WERI-Rb-1 (cell line): ENCODE data around the gene PFKL.
"Not testable (repeated sequence)": the region's sequence is repeated elsewhere in the genome, so short reads cannot be mapped to it uniquely, and the experiment has no call there.

Experiments
- DNase-seq: peaks from one replicate; pipeline ENCODE4 v3.0.0-alpha.2; 2020
- H3K27ac ChIP-seq: fragments of 250-450 bp; sonication (Bioruptor Pico); 2 replicates; pipeline ENCODE4 v1.5.1; 2020; ENCODE audit warnings: mild to moderate bottlenecking, moderate library complexity
- H3K27me3 ChIP-seq: fragments of 250-450 bp; sonication (Bioruptor Pico); 2 replicates; pipeline ENCODE4 v1.5.1; 2021; ENCODE audit warnings: mild to moderate bottlenecking, low read depth, moderate library complexity; ENCODE audit not compliant: insufficient read depth, severe bottlenecking
- H3K36me3 ChIP-seq: fragments of 250-450 bp; sonication (Bioruptor Pico); 2 replicates; pipeline ENCODE4 v1.5.1; 2020; ENCODE audit warnings: mild to moderate bottlenecking, moderate library complexity
- H3K4me3 ChIP-seq: 2 replicates; pipeline ENCODE4 v1.5.1; 2011; ENCODE audit warnings: low read depth, mild to moderate bottlenecking, control low read depth, low read length
- H3K9me3 ChIP-seq: fragments of 250-450 bp; sonication (Bioruptor Pico); 2 replicates; pipeline ENCODE4 v1.5.1; 2021; ENCODE audit warnings: mild to moderate bottlenecking, moderate library complexity; ENCODE audit not compliant: severe bottlenecking
- TF ChIP-seq, protein P1 (sequence below): IDR thresholded peaks from 2 replicates; pipeline ENCODE4 v1.5.1; 2011; ENCODE audit warnings: low read depth, mild to moderate bottlenecking, control low read depth, inconsistent platforms, low read length

Gene PFKL

DNA sequence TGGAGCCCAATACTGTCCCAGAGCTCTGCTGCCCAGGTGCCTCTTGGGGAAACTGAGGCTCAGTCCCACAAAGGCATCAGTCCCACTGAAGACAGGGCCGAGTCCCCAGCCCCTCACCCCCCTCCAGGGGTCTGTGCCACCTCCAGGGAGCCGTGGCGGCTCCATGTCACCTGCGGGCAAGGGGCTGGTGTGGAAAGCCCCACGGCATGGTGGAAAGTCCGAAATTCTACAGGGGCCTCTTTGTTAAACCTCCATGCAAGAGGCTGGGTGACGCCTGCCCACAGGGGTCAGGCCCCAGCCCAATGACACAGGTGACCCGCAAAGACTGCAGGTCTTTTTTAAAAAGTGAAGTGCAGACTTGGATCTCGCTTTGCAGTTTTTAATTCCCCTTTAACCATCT is 17.5 kb upstream of the PFKL start:
- Histone ChIP-seq H3K27me3 (no peaks in the 10 kb centered on the region), H3K4me3 (no peak overlapping the region), H3K27ac (peak overlapping the region; percentile 79), H3K9me3 (no peaks in the 10 kb centered on the region), H3K36me3 (no peaks in the 10 kb centered on the region)
- DNase-seq = no peak
- TF ChIP-seq, protein P1, sequence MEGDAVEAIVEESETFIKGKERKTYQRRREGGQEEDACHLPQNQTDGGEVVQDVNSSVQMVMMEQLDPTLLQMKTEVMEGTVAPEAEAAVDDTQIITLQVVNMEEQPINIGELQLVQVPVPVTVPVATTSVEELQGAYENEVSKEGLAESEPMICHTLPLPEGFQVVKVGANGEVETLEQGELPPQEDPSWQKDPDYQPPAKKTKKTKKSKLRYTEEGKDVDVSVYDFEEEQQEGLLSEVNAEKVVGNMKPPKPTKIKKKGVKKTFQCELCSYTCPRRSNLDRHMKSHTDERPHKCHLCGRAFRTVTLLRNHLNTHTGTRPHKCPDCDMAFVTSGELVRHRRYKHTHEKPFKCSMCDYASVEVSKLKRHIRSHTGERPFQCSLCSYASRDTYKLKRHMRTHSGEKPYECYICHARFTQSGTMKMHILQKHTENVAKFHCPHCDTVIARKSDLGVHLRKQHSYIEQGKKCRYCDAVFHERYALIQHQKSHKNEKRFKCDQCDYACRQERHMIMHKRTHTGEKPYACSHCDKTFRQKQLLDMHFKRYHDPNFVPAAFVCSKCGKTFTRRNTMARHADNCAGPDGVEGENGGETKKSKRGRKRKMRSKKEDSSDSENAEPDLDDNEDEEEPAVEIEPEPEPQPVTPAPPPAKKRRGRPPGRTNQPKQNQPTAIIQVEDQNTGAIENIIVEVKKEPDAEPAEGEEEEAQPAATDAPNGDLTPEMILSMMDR = no peak

DNA sequence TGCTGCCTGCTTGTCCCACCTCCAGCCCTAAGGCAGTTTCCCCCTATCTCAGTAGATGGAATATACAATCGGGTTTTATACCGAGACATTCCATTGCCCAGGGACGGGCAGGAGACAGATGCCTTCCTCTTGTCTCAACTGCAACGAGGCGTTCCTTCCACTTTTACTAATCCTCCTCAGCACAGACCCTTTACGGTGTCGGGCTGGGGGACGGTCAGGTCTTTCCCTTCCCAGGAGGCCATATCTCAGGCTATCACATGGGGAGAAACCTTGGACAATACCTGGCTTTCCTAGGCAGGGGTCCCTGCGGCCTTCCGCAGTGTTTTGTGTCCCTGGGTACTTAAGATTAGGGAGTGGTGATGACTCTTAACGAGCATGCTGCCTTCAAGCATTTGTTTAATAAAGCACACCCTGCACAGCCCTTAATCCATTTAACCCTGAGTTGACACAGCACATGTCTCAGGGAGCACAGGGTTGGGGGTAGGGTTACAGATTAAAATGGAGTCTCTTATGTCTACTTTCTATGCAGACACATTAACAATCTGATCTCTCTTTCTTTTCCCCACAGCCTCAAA is 16.6 kb upstream of the PFKL start:
- not testable (repeated sequence) for H3K27me3 ChIP-seq, H3K4me3 ChIP-seq, H3K36me3 ChIP-seq, H3K9me3 ChIP-seq
- peak overlapping the region; percentile 79 for H3K27ac ChIP-seq
- DNase-seq = peak; percentile 76

DNA sequence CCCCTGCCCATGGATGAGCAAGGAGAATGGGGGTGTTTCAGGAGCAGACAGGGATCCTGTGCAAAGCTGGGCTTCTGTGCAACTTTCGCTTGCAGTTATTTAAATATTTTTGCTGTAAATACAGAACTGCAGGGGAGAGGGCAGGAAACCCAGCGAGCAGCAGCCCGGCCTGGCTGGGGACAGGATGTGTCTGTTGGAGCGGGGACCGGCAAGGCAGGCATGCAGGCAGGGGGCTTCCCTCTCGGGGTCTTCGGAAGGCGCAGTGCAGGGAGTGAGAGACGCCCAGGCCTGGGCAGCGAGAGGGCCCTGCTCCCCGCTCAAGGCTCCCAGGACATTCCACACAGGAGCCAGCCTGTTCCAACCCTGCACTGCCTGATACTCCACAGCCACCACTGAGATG is 15.9 kb upstream of the PFKL start:
- no peaks in the 10 kb centered on the region for H3K9me3 ChIP-seq
- no peak overlapping the region for H3K4me3 ChIP-seq
- H3K36me3 ChIP-seq = no peaks in the 10 kb centered on the region
- no peaks in the 10 kb centered on the region for H3K27me3 ChIP-seq
- TF ChIP-seq, protein P1 = no peak
- DNase-seq = no peak
- H3K27ac ChIP-seq = peak overlapping the region; percentile 79

DNA sequence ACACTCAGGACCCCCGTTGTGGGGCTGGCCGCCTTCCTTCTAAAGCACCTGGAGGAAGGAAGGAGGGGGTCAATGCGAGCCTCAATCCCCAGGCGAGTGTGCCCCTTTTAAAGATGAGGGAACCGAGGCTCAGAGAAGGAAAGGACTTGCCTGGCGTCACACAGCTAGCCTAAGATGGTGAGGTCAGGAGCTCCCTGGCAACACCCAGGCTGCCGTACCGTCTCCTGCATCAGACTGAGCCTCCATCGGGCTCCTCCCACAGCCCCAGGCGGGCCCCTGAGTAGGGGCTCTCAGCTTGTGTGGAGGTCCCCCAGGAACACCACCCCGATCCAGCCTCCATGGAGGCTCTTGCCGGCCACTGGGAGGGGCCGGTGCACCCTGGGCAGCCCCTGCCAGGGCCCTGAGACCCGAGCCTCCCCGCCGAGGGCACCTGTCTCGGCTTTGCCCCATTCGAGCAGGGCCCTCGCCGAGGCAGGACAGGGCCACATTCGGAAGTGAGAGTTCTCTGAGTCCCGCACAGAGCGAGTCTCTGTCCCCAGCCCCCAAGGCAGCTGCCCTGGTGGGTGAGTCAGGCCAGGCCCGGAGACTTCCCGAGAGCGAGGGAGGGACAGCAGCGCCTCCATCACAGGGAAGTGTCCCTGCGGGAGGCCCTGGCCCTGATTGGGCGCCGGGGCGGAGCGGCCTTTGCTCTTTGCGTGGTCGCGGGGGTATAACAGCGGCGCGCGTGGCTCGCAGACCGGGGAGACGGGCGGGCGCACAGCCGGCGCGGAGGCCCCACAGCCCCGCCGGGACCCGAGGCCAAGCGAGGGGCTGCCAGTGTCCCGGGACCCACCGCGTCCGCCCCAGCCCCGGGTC is 14.5 kb upstream of the PFKL start, which contains the start of gene AIRE:
TSS of gene AIRE (plus strand) at position 739 of the 855 bp plus-strand sequence. CDS start 131 bp downstream, outside the sequence.
- no peaks in the 10 kb centered on the region for H3K36me3 ChIP-seq
- TF ChIP-seq, protein P1 = no peak
- peak within 1 kb of the TSS; percentile 79 for H3K27ac ChIP-seq
- no peak for DNase-seq
- H3K27me3 ChIP-seq = no peaks in the 10 kb centered on the region
- H3K4me3 ChIP-seq = no peak within 1 kb of the TSS
- no peaks in the 10 kb centered on the region for H3K9me3 ChIP-seq

DNA sequence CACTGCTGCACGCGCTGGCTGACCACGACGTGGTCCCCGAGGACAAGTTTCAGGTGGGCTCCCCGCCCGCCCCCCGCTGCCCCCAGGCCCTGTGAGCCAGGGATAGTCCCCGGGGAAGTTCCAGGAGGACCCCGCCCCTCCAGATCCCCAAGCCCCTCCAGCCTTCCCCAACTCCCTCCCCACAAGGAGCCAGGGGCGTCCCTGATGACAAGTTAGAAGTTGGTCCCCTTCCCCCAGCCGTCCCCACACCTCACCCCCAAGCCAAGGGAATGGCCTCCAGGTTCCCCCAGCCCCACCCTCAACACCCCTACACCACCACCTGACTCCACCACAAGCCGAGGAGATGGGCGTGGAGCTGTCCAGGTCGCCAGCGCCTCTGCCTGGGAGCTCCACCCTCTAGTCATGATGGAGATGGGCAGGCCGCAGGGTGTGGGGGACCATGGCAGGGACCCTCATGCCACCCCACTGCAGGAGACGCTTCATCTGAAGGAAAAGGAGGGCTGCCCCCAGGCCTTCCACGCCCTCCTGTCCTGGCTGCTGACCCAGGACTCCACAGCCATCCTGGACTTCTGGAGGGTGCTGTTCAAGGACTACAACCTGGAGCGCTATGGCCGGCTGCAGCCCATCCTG is 13.7 kb upstream of the PFKL start:
- DNase-seq = no peak
- H3K27me3 ChIP-seq = no peaks in the 10 kb centered on the region
- H3K4me3 ChIP-seq = no peak overlapping the region
- TF ChIP-seq, protein P1 = no peak
- no peaks in the 10 kb centered on the region for H3K36me3 ChIP-seq
- H3K9me3 ChIP-seq = no peaks in the 10 kb centered on the region
- no peak overlapping the region for H3K27ac ChIP-seq
